Liver (tissue), 3 donors: Measurements from ENCODE around the gene KLF16.

Experiments used
- CTCF ChIP-seq: fragments of 150-350 bp; IDR thresholded peaks from 2 replicates; pipeline ENCODE4 v1.5.1; 2017; ENCODE audit warnings: improper control_type of control experiment, low read depth, low read length; ENCODE audit not compliant: missing input control
- EGR1 ChIP-seq, 2 donors: IDR thresholded peaks; 2 replicates each; pipeline ENCODE4 v1.6.1; 2016 to 2018; ENCODE audit warnings: antibody characterized with exemption in 2 of 2, low read depth in 2 of 2
- HNF4A ChIP-seq, 2 donors: conservative IDR thresholded peaks; 2 replicates each; pipeline ENCODE4 v1.6.1; 2016; ENCODE audit warnings: antibody characterized with exemption in 2 of 2, mild to moderate bottlenecking in 2 of 2
- MAX ChIP-seq: IDR thresholded peaks from 2 replicates; pipeline ENCODE4 v1.6.1; 2016; ENCODE audit warnings: antibody characterized with exemption
- RXRA ChIP-seq, 2 donors: IDR thresholded peaks; 2 replicates each; pipeline ENCODE4 v1.6.1; 2017 to 2018; ENCODE audit warnings: antibody characterized with exemption in 2 of 2, mild to moderate bottlenecking in 1 of 2
- TAF1 ChIP-seq: conservative IDR thresholded peaks from 2 replicates; pipeline ENCODE4 v1.6.1; 2016; ENCODE audit warnings: antibody characterized with exemption, mild to moderate bottlenecking
- YY1 ChIP-seq: IDR thresholded peaks from 2 replicates; pipeline ENCODE4 v1.6.1; 2016; ENCODE audit warnings: antibody characterized with exemption, mild to moderate bottlenecking
- donor health status: healthy.
- donor health status: healthy.

GRCh38 chr19:1910177-1910576 is 46.8 kb upstream of the KLF16 start:
- TF ChIP-seq CTCF = no peak
- TF ChIP-seq HNF4A (conservative IDR thresholded peaks at IDR 0.05) = no peak
- TF ChIP-seq YY1 = no peak
- TF ChIP-seq RXRA (IDR thresholded peaks at IDR 0.05) = no peak
- no peak for TF ChIP-seq TAF1
- no peak for TF ChIP-seq MAX
- no peak for TF ChIP-seq EGR1 (IDR thresholded peaks at IDR 0.05; ENCODE audit: low read depth in 2 of 2)
